HL-60 (cell line): ENCODE results near the gene MAGEA11.

ENCODE experiments used
- DNase-seq, 2 experiments: peaks; one replicate each; pipeline ENCODE4 v3.0.0-alpha.2; 2010 to 2020; ENCODE audit warnings: low read depth in 1 of 2, low spot score in 1 of 2
- H3K27ac ChIP-seq: fragments of 250-450 bp; sonication (Bioruptor Pico); replicated peaks from 2 replicates; pipeline ENCODE4 v1.5.1; 2020; ENCODE audit warnings: mild to moderate bottlenecking, moderate library complexity
- H3K27me3 ChIP-seq: fragments of 250-450 bp; sonication (Bioruptor Pico); 2 replicates; pipeline ENCODE4 v1.5.1; 2021; ENCODE audit warnings: mild to moderate bottlenecking, moderate library complexity; ENCODE audit not compliant: insufficient read depth, poor library complexity, severe bottlenecking
- H3K4me3 ChIP-seq: replicated peaks from 2 replicates; pipeline ENCODE4 v1.5.1; 2011; ENCODE audit warnings: mild to moderate bottlenecking, control low read depth, low read length; ENCODE audit not compliant: insufficient read depth
- CTCF ChIP-seq: IDR thresholded peaks from one replicate; pipeline ENCODE4 v1.5.1; 2011; ENCODE audit warnings: low read length, control low read depth, inconsistent platforms; ENCODE audit not compliant: insufficient read depth
- GABPA ChIP-seq: IDR thresholded peaks from 2 replicates; pipeline ENCODE4 v1.6.1; 2012; ENCODE audit warnings: low read depth
- POLR2AphosphoS5 ChIP-seq: IDR thresholded peaks from 2 replicates; pipeline ENCODE4 v1.6.1; 2012; ENCODE audit warnings: low read depth
- REST ChIP-seq: IDR thresholded peaks from 2 replicates; pipeline ENCODE4 v1.6.1; 2012; ENCODE audit warnings: low read depth; ENCODE audit not compliant: insufficient replicate concordance
- SPI1 ChIP-seq: IDR thresholded peaks from 2 replicates; pipeline ENCODE4 v1.6.1; 2012; ENCODE audit warnings: low read depth, mild to moderate bottlenecking, borderline replicate concordance

Gene MAGEA11

GRCh38 chrX:149699761-149700160 is 12.1 kb upstream of the MAGEA11 start:
- DNase-seq = peak; percentile 10 to 20
- no peak overlapping the region for H3K27ac ChIP-seq
- TF ChIP-seq SPI1 (peak; percentile 84), POLR2AphosphoS5 (no peak)
- H3K4me3 ChIP-seq = no peak overlapping the region
- H3K27me3 ChIP-seq = no peaks in the 10 kb centered on the region

DNA sequence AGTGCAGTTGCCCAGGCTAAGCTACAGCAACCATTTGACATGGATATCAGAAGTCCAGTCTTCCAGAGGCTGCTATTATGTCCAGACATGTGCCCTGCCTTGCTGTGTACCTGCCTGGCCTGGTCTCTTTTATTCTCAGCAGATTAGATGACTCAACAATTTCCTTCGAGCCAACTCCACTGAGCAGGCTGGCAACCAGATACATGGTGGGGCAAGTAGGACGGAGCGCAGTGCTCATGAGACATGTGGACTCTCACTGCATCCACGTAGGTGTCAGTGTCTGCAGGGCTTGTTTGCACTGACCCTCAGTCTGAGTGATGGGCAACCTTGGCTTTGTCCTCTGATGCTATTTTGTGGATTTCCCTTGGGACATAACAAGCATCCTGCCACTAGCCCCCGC is 7.2 kb upstream of the MAGEA11 start:
- H3K27me3 ChIP-seq = no peaks in the 10 kb centered on the region
- no peak overlapping the region for H3K4me3 ChIP-seq
- no peak overlapping the region for H3K27ac ChIP-seq
- DNase-seq = no peak
- TF ChIP-seq SPI1 (no peak), POLR2AphosphoS5 (no peak), GABPA (no peak), CTCF (no peak), REST (no peak)

GRCh38 chrX:149707147-149707901 is 4.5 kb upstream of the MAGEA11 start:
- no peak for DNase-seq
- Histone ChIP-seq H3K27ac (no peak overlapping the region), H3K27me3 (no peaks in the 10 kb centered on the region), H3K4me3 (no peak overlapping the region)
- TF ChIP-seq GABPA (no peak), SPI1 (no peak), REST (no peak), POLR2AphosphoS5 (no peak), CTCF (no peak)

- no peaks in the 10 kb centered on the region for H3K27me3 ChIP-seq
- no peak for TF ChIP-seq CTCF
- no peak for TF ChIP-seq GABPA
- no peak for TF ChIP-seq SPI1
- TF ChIP-seq POLR2AphosphoS5 = no peak
- no peak for TF ChIP-seq REST
- DNase-seq = no peak
Observed at GRCh38 chrX:149712831-149713230, 971 bp downstream of the MAGEA11 start.

More at GRCh38 chrX:149712831-149713230, 971 bp downstream of the MAGEA11 start:
- Histone ChIP-seq H3K27ac (no peak overlapping the region), H3K4me3 (no peak overlapping the region)
